H4 (cell line): ENCODE results near the gene ESPNL. TPM values are rescaled to one million over a fixed set of nuclear protein-coding genes. Genes with fewer than 3 reads are reported as not detected.
"Not testable (repeated sequence)": the region's sequence is repeated elsewhere in the genome, so short reads cannot be mapped to it uniquely, and the experiment has no call there.

Experiments
- DNase-seq: peaks from one replicate; pipeline ENCODE4 v3.0.0-alpha.2; 2015; ENCODE audit warnings: low spot score
- total RNA-seq: library from RNA; depleted of rRNA; stranded (reverse); fragments of >200 nt; shearing (Covaris generic); gene quantifications from 2 replicates; pipeline ENCODE4 v1.2.3, GENCODE V29; 2014

ESPNL gene
- total RNA-seq, 1 experiment from 2014 or later: not detected

DNA sequence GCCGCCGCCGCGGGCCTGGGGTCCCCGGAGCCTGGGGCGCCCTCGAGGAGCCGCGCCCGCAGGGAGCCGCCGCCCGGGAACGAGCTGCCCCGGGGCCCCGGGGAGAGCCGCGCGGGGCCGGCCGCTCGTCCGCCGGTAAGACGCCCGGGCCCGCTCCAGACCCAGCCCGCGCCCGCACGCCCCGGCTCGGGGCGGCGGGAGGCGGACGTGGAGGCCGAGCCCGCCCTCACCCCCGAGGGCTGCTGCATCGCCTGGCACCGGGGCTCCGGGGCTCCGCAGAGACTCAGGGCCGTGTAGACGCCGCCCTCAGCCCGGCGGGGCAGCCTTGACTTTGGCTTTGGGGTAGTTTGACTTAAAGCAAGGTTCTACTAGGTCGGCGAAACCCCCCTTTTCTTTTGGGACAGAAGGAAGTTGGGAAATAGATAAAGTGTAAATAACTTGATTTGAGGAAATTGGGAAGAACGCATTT lies 59.0 kb downstream of the ESPNL start:
- no peak for DNase-seq

DNA sequence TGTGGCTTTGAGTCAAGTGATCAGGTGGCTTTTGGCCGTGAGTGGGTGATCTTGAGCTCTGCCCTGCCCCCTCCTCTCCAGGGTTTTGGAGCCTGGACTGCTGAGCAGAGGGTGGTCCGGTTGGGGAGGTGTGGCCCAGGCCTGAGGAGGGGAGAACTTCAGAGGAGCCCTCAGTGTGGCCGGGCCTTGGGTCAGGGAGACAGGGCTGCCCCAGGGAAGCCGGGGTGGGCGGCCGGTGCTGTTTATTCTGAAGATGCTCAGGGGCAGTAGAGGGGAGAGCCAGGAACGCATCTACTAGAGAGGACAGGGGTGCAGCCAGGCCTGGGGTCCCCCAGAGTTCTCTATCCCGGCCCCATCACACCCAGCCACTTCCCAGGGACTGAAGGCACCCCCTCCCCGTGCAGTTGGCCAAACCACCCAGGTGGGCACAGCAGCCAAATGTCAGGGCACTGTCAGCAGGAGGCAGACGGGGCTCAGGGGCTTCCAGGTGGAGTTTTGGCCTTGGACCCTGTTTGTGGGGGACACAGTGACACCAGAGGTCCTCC lies 59.6 kb downstream of the ESPNL start:
- DNase-seq: no peak

DNA sequence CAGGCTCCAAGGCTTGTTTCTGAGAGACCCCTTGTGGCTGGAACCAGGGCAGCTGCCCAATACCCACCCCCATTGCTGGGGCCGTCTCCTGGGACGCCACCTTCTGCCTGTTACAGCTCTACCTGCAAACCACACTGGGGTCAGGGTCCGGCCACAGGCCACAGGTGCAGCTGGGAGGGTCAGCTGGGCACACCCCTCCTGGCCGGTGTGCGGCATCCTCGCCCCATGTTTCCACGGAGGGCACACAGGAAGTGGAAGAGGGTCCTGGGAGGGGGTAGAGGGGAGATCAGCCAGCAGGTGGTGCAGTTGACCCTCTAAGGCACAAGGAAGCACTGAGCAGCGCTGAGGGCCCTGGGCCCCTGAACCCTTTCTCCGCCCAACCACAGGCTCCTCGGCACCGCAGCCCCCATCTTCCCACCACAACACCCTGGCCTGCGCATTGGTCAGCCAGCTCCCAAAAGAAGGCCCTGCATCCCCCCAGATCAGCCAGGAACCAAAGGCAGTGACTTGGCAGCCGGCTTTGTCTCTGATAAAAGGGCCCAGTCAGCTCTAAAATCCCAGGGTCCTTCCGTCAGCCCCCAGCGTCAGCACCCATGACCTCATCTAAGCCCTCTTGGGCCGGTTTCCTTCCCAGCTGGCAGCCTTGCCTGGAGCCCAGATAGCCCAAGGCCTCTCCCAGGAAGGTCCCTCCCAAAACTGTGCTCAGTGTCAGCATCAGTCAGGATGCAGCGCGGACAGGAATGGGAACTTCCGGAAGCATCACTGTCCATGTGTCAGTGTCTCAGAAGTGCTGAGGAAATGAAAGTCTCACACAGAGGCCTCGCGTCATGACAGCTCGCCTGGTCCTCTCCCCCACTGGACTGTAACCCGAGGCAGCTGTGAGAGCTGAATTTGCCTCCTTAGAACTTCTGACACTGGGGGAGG lies 60.3 kb downstream of the ESPNL start:
- DNase-seq: no peak

GRCh38 chr2:238161291-238162051 lies 61.3 kb downstream of the ESPNL start:
- DNase-seq: no peak

GRCh38 chr2:238162251-238162845 lies 62.2 kb downstream of the ESPNL start:
- DNase-seq: no peak

GRCh38 chr2:238162846-238163441 lies 62.8 kb downstream of the ESPNL start:
- DNase-seq: no peak

- no peak for DNase-seq
Measured at GRCh38 chr2:238163481-238164198, 63.5 kb downstream of the ESPNL start.

- DNase-seq: no peak
Measured at GRCh38 chr2:238164906-238165287, 64.8 kb downstream of the ESPNL start.

DNA sequence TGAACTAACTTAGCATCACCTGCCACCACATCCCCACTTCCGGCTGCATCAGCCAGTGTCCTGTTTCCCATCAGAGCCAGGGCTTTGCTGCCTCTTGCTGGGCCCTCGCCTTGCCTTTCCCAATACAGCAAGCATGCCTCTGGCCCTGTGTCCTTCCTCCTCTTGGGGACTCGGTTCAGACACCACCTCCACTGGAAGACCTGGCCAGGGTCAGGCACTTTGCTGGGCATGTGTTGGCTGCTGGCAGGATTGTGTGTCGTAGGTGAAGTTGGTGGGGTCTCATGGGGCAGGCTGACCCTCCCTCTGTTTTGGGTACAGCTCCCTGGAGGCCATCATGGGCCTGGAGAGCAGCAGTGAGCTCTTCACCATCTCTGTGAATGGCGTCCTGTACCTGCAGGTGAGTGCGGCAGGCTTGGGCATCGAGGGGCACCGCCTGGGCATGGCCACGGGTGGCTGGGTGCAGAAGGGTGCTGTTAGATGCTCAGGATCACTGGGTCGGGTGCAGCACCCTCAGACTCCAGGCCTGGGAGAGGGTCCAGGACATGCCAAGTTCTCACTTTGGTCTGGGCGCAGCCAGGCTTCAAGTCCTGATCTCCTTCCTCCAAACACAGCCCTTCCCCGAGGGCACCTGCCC lies 65.3 kb downstream of the ESPNL start:
- no peak for DNase-seq

DNA sequence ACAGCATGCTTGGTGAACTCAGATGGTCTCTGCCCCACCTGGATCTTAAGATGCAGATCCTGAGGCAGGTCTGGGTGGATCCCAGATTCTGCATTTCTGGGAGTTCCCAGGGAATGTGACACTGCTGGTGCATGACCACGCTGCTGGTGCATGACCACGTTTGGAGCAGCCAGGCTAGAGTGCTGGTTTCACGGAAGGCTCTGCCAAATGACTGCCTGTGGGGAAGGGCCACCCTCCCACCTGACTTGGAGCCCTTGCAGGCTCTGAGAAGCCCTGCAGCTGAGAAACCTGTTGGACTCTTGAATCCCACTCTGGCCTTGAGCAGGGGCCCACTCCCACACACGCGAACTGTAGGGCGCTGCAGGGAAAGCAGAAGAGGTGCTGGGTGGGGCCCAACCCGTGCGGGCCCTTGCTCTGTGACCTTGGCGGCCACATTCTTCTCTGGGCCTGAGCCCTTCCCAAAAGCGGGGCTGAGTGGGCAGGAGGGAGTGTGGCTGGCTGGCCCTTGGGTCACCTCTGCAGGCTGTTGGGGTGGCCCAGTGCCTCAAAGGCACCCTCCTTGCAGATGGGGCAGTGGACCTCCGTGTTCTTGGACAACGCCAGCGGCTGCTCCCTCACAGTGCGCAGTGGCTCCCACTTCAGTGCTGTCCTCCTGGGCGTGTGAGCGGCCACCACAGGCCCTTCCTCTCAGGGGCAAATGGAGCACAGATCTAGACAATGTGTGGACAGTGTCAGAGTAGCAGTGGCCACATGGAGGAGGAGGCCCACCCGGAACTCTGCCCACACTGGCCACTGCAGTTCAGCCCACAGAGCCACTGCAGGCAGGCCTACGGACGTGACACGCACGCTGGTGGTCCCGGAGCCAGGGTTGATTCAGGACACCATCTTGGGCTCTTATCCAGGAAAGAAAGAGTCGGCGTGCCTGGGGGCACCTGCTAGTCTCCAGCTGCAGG lies 66.5 kb downstream of the ESPNL start:
- DNase-seq: no peak

DNA sequence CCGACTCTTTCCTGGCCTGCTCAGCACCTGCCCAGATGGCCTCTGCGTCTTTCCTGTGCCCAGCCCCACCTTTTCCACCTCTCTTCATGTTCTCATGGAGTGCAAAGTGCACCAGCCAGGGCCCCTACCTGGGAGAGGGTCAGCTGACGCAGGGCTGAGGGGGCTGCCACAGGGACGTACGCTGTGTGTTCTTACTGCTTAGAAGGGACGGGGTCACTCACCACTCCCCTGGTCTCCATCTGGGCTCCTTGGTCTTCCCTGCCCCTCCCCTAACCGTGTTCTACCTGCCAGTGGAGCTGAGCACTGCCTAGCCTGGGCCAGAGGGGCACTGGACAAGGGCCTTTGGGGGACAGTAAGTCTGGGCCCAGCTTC lies 67.2 kb downstream of the ESPNL start:
- DNase-seq: no peak

DNA sequence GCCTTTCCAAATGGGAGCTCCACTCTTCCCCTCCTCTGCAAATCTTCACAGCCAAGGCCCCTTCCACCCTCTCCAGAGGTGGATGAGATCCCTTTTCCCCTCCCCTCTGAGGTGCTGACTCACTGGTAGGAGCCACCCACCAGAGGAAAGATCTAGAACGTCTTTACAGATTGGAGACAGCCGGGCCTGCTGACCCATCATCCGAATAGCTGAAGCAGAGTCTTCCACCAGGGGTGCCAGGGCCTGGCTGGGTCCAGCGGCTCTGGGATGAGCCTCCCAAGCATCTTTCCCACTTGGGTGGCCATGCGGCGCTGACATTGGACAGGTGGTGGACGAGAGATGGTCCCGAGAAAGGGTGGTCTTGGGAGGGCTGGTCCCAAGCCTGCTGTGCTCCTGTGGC lies 67.6 kb downstream of the ESPNL start:
- DNase-seq: no peak

- no peak for DNase-seq
Measured at GRCh38 chr2:238168196-238169047, 68.3 kb downstream of the ESPNL start.

DNA sequence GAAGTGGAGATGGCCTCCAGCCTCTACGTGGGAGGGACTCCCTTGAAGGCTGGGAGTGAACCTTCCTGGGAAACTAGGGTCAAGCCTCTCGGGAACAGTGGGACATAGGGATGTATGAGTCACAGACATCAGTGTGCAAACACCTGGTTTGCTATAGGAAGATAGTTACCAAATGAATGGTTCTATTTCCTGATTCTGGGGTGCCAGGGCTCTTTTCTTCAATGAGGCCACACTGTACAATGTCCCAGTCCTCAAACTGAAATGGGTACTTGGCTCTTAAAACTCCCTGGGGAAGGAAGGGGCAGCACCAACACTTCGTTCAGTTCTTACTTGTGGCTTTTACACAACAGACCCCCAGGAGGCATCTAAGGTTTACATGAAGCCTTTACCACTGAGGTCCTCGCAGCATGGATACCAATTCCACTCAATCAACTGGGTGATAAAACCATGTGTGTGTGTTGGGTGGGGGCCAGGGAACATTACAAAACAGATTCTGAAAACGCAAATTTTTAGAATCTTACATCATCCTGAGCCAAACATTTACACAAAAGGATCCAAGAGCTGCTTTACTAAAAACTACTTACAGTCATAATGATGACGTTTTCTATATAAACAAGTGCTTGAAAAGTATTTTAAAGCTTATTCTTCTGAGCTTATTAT lies 69.0 kb downstream of the ESPNL start:
- peak; percentile 72 for DNase-seq

GRCh38 chr2:238169708-238170251 lies 69.6 kb downstream of the ESPNL start:
- peak; percentile 75 for DNase-seq

DNA sequence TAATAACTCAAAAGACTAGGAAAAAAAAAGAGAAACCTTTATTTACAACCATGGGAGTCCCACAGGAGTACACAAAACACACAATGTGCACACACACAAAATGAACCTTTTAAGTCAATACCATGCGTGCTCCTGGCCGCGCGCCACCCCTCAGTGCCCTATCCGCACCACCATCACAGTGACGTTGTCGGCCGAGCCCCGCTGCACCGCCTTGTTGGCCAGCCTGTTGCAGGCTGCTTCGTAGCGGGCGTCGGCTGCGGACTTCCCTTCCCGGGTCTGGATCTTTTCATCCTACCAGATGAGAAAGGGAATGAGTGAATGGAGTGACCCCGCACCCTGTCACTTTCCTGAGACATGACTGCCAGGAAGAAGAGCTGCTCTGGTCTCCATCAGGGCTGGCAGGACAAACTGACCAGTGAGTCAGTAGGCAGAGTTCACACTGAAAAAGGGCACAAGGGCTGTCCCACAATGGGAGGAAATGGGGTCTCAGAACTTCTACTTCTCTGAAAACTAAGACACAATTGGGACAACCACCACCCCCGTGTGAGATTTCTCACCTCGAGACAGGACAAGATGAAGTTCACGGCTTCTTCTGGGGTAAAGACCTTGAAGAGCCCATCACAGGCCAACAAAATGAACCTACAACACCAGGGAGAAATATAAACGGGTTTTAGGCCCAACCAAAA lies 70.4 kb downstream of the ESPNL start:
- no peak for DNase-seq

- not testable (repeated sequence) for DNase-seq
Measured at GRCh38 chr2:238171072-238171431, 70.9 kb downstream of the ESPNL start.
